ENCODE results near the gene FIBCD1.
"Not testable (repeated sequence)": the region's sequence is repeated elsewhere in the genome, so short reads cannot be mapped to it uniquely, and the experiment has no call there.

Gene FIBCD1

DNA sequence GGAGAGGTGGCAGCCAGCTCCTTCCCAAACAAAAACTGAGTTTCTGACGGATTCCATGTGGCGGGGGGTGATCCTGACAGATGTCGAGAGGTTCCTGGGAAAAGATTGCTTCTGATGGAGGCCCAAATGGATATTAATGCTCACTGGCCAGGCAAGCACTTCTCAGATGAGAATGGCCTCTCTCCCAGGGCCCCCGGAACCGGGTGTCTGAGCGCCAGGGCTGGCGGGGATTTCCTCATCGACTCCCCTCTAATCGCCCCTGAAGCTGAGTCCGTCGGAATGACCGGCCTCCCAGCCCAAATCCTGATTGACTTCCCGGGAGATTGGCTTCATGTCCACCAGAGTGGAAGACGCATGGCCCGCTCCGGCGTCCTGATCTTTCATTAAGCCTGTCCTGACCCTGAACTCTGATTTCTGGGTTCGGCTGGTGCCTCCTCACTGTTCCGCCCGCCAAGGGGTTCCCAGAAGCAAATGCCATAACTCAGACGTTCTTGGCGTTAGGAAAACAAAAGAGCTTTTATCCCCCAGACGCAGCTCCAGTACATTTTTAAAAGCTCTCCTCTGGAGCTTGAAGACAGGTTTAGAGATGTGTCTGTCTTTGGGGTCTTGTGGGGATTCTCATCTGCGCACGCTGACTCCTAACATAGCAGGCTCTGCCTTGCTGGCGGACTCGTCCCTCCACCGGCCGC is 17.6 kb downstream of the FIBCD1 start:
- DNase-seq: no peak

DNA sequence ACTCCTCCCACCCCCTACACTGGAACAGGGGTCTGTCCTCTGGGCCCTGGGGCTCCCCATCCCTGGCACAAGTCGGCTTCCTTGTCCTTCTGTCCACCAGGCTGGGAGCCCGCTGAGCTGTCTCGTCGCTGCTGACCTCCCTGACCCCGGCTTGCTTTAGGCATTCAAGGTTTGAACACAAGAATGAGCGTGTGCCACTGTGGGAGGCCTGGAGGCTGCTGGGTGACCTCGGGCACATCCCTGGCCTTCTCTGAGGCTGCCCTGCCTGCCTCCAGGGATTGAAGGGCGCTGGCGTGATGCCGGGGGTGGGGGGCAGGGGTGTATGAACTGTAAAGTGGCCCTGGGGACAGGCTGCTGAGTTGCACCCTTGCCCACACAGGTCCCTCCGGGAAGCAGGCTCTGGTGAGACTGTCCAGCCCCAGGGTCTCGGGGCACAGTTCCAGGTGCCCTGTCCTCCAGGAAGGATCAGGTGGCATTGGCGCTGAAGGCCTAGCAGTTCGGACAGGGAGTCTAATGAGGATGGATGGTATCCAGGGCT is 18.2 kb downstream of the FIBCD1 start:
- no peak for DNase-seq

DNA sequence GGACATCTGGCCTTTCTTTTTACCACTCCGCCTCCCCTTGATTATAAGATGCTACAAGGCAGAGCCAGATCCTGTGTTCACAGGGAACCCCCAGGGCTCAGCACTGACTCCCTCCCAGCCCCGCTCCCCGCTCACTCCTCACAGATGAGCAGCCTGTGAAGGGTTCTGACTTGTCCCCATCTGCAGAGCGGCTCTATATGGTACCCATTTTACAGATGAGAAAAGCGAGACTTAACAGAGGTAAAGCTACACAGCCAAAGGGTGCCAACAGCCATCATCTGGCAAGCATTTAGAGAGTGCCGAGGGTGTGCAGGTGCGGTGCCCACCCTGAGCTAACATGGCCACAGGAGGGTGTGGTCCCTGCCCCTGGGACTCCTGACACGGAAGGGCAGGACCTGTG is 18.8 kb downstream of the FIBCD1 start:
- no peak for DNase-seq

DNA sequence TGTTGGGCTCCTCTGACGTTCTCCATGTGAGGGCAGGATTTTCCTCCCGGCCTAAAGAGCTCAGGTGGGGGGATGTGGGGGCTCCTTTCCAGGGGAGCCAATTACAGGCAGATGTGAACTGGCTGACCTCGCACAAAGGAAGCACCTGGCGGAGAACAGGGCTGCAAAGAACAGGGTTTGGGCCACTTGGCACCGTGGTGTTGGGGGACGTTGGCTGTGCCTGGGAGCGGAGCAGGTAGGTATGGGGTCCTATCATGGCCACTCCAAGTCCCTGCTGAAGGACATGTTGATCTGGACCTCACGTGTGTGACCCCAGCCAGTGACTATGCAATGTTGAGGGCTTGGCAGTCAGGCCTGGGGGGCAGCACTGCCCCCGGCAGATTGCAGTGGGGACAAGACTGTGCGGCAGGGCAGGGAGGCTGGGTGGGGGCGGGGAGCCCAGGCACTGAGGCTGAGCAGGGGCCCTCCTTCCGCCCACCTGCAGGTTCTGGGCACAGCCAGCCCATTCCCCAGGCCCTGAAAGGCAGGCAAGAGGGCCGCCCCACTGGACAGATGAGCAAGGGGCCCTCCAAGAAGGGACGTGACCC is 19.4 kb downstream of the FIBCD1 start:
- DNase-seq: no peak

DNA sequence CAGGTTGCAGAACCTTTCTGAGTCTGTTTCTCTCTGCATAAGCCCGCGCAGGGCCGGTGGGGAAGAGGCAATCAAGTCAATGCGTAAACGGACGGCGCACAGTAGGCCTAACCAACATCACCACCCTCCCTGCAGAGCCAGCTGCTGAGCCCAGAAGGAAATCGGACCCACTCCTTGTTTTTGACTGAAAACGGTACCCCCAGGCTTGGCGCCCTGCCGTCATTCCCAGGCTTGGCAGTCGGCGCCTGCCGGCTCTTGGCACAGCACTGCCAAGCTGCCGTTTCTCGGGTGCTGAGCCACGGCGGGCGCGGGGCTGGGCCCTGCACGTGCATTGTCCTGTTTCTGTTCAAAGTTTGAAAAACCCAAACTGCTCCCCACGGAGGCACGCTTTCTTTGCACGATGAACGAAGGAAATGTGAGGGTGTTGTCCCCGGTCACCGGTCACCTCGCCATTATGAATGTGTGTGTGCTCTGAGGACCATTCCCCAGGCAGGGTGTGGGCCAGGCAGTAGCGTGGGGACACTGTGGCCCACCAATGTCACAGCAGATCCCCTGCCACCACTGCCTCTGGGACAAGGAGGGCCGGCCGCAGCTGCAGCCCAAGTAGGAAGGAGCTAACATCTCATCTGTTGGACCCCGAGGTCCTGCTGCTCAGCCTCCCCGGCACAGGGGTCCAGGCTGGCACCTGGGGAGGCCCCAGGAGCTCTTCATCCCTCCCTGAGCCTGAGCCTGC is 20.1 kb downstream of the FIBCD1 start:
- DNase-seq: no peak

DNA sequence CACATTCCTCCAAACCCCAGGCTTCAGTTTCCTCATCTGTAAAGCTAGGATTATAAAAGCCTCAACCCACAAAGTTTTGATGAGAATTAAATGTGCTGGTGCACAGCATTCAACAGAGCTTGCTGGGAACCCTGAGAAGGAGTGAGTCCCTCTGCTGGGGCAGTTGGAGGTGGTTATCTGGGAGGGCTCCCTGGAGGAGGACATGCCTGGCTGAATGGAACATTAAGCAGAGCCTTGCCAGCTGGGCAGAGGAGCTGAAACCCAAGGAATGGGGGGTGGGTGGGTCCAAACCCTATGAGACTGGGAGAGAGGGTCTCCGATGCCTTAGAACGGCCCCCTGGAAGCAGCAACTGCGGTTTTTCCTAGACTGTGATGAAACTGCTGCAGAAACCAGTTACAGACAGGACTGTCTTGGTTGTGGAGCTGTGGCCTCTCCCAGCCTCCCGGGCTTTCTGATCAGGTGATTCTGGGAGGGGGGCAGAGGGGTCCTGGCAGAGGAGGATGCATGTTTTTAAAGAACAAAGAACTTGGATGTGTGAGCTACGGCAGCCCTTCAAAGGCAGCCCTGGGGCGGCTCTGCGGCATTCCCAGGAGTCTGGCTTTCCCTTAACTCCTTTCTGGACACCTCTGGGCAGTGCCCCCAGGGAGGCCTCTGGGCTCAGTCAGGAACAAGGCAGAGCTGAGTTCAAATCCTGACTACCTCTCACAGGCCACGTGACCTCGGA is 20.8 kb downstream of the FIBCD1 start:
- no peak for DNase-seq

DNA sequence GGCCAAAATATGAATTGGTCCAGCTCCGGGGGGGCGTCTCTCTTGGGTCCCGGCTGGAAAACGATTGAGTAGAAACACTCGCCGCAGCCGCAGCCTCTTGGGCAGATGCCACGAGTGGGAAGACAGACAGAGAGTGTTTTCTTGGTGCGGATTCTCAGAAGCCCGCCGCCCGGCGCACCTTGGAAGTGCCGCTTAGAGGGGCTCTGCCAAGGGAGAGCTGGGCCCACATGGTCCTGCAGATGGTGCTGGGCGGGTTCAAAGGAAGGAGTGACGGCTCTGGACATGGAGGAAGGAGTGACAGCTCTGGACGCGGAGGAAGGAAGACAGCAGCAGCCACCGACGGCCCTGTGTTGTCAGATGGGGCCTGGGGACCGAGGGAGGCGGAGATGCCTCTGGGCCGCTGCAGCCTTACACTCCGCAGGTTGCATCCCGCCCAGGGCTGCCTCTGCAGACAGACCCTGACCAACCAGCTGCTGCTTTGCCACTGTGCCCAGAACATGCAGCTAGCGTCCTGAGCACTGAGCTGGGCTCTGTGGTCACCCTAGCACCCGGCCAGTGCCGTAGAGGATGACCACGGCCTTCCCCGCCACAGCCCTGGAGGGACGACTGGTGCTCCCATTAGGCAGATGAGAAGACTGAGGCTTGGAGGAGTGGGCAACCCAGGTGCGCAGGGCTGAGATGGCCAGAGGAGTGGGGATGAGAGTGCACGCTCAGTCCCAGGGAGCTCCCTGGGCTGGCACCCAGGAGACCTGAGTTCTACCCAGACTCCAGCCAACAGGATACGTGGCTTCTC is 21.7 kb downstream of the FIBCD1 start:
- no peak for DNase-seq

DNA sequence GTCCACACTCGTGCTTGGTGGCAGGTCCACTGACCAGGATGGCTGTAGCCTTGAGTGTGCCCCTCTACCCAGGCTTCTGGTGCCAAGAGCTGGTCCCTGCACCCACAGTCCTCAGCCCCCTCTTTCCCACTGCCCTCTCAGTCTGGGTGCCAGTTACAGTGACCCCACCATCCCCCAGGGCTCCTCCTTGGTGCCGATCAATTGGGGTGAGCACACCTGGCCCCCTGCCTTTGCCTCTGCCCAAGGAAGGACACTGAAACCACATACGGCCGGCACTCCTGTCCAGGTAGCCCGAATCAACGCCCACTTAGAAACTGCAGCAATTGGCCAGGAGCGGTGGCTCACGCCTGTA is 24.0 kb downstream of the FIBCD1 start:
- DNase-seq: no peak

DNA sequence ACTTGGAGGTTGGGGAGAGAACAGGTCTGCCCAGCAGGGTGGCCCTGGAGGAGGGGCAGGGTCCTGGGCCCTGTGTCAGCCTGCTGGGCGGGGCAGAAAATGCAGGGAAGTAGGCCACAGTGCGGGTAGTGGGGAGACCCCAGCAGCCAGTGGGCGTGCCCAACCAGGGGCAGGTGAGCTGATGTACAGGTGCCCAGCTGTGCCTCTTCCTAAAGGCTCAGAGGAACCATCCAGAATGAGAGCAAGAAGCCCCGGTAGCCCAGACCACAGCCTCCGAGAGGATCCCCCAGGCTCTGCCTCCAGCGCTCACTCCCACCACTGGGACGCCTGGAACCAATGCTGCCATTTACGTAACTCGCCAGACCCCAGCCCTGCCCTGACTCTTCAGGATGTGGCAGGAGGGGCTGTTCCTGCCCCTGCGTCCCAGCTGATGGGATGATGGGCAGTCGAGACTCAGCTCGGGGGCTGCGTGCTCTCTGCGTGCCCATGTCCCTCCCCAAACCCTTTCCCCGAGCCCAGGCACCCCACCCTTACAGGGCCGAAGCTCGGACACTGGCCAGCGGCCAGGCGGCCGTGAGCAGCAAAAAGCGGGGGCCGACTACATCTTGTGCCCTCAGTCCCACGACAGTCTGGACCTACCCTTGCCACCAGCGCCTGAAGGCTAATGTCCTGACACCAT is 24.5 kb downstream of the FIBCD1 start:
- DNase-seq: no peak

DNA sequence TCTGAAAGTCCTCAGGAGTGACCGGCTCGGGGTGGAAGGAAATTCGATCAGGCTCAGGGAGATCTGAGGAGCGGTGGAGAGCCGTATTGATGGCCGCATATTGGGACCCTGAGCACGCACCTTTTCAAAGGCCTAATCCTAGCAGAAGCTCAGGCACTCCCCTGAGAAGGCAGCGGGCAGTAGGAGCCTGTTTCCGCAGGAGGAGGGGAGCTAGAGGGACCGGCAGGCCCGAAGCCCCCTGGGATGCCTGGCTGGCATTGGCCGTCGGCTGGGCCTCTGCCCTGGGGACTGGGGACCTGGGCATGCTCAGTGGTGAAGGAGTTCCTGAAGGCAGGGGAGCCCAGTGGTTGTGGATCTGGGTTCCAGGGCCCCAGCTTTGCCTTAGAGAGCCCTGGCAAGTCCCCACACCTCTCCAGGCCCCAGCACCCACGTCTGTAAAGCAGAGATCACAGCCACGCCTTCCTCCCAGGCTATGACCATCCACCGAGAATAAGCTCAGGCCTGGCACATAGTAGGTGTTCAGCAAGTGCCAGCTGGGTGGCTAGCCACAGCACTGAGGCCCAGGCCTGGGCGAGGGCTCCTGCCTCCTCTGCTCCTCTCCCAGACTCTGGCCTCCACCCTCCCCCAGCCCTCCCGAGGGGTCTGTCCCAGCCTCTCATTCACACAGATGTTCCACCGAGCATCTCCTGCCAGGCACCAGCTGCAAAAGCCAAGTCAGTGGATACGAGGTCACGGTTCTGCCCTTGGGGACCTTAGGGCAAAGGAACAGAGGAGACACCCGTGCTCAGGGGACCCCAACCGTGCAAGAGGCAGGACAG is 25.2 kb downstream of the FIBCD1 start:
- no peak for DNase-seq

DNA sequence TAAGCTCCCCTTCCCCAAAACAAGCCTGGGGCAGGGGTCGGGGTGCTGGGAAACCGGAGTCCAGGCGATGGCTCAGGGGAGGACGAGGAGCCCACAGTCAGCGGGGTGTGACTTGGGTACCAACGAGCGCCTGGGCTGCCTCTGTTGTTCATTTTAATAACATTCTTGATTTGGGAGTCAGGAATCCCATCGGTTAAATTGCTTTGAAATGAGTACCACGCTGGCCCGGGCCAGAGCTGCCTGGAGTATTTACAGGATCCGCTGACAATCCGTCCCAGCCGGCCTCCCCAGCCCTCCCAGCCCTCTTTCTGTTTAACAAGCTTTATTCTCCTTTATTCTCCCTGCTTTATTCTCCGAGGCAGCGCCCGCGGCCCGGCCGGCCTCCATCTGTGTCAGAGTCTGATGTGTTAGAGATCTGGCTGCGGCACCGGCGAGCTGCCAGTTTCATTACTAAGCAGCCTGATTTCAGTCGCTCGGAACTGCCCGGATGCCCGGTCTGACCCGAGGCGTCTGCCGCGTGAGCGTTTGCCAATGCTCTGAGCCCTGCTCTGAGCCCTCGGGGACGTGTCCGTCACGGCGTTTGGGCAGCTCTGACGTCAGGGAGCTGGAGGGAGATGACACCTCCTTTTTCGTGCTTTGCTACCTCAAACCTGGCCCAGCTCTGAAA is 26.0 kb downstream of the FIBCD1 start:
- DNase-seq: no peak

DNA sequence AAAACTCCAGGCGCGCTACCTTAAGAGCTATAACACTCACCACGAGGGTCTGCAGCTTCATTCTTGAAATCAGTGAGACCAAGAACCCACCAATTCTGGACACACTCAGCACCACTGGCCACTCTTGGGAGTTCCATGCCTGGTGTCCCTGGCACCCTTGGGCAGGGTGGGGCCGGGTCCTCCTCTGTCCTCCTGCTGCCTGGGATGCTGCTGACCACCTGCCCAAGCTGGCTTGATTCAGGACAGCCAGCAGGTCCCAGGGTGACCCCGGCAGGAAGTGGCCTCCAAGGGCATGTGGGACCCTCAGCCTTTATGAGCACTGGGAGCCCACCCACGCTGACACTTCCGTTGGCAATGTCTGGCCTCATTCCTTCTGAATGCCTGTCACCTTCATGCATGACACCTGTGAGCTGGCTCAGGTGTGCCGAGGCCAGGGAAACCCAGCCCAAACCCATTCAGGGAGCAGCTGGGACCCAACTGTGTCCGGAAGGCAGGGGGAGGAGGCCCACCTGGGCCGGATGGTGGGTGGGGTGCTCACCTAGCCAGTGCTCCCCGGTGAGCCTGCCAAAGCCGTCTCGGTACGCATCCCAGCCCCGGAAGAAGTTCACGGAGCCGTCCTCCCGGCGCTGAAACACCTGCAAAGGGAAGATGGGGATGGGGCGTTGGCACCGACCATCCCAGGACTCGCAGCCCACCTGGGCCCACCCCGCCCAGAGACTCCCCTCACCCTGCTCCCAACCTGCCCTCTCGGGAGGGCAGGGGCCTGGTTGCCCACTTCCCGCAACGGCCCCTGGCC is 27.6 kb downstream of the FIBCD1 start:
- DNase-seq: no peak

DNA sequence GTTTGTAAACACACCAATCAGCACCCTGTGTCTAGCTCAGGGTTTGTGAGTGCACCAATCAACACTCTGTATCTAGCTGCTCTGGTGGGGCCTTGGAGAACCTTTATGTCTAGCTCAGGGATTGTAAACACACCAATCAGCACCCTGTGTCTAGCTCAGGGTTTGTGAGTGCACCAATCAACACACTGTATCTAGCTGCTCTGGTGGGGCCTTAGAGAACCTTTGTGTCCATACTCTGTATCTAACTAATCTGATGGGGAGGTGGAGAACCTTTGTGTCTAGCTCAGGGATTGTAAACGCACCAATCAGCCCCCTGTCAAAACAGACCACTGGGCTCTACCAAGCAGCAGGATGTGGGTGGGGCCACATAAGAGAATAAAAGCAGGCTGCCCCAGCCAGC is 28.4 kb downstream of the FIBCD1 start:
- DNase-seq: not testable (repeated sequence)

DNA sequence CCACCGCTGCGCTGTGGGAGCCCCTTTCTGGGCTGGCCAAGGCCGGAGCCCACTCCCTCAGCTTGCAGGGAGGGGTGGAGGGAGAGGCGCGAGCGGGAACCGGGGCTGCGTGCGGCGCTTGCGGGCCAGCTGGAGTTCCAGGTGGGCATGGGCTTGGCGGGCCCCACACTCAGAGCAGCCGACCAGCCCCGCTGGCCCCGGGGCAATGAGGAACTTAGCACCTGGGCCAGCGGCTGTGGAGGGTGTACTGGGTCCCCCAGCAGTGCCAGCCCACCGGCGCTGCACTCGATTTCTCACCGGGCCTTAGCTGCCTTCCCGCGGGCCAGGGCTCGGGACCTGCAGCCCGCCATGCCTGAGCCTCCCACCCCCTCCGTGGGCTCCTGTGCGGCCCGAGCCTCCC is 29.0 kb downstream of the FIBCD1 start:
- DNase-seq: not testable (repeated sequence)

DNA sequence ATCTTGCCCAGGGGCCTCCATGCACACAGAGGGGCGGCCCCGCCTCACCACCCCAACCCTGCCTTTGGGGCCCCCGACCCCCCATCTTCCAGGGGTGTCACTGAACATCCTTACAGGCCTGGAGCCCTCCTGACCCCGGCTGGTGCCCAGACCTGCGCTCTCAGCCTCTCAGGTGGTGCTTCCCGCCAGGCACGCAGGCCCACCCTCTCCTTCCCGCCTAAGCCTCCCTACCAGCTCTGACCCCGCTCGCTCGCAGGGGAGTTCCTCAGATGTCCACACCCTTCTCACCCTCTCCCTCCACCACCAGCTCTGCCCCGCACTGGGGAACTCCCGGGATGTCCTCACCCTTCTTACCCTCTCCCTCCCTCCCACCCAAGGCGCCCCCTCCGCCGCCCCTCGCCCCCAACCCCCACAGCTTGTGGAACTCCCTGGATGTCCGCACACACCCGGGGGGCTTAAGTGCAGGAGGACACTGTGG is 30.1 kb downstream of the FIBCD1 start:
- no peak for DNase-seq

DNA sequence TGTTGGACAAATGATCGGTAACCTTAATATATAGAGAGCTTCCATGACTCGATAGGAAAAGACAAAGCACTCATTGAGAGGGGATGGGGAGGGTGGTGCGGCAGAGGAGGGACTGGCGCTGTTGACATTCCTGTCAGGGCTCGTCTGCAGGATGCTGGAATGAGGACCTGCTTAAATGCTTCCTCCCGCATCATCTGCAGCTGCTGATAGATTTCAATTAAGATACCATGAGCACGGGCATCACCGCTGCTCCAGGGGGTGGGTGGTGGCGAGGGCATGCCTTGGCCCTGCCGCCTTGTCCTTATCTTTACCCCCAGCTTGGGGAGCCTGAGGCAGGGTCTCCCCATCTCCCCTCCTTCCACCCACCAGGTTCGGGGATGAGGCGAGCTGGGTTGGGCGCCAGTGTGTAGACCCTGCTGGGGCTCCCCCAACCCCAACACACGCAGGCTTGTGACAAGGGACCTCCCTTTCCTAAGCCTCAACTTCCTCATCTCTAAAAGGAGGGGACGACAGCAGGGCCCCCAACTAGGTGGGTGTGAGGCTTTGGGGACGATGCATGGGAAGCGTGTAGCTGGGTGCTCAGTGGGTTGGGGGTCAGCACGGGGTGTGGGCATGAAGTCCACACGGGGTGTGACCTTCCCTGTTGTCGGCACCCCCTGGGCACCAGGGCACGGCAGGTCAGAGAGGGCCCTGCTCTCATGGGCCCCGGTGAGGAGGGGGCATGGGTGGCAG is 30.7 kb downstream of the FIBCD1 start:
- DNase-seq: no peak

DNA sequence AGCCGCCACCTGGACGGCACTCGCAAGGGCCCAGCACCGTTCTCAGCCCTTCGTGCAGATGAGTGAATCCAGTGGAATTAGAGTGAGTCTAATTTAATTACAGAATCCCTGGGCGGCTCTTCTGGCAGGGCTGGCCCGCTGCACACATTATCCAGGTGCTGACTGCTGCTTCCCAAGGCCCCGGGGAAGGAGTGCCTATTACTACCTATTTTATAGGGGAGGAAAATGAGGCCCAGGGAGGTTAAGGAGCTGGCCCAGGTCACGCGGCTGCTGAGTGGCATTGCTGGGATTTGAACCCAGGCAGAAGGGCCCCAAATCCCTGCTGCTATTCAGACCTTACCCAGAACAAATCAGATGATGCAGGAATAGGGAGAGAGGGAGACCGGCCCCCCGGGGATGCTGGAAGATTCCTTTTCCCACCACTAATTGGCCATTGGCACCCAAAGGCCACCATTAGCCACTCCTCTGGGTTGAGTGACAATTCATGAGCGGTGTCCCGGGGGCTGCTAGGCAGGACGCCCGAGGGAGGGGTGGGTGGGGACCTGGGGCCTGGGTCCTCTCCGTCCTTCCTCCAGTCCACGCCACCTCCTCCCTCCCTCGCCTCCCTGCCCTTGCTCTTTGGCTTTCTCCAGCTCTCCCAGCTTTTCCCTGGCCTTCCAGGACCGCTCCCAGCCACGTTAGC is 32.2 kb downstream of the FIBCD1 start:
- DNase-seq: no peak
